OCI-LY1 (cell line): ENCODE results near the gene PRR9.

Experiments used
- EZH2 ChIP-seq: fragments of 200-600 bp; sonication (generic), shearing (Covaris generic); IDR thresholded peaks from 2 replicates; pipeline ENCODE4 v1.8.0; 2017; ENCODE audit warnings: borderline replicate concordance, mixed run types, mild to moderate bottlenecking, antibody characterized with exemption, low read length, moderate library complexity, mixed read lengths
- TF ChIP-seq, protein P1 (sequence below): fragments of 200-600 bp; sonication (generic), shearing (Covaris generic); IDR thresholded peaks from 2 replicates; pipeline ENCODE4 v1.5.1; 2017; ENCODE audit warnings: mild to moderate bottlenecking, antibody characterized with exemption, low read length, moderate library complexity, mixed read lengths

GRCh38 chr1:153251988-153252387, 34.6 kb downstream of the PRR9 start:
- TF ChIP-seq, protein P1, sequence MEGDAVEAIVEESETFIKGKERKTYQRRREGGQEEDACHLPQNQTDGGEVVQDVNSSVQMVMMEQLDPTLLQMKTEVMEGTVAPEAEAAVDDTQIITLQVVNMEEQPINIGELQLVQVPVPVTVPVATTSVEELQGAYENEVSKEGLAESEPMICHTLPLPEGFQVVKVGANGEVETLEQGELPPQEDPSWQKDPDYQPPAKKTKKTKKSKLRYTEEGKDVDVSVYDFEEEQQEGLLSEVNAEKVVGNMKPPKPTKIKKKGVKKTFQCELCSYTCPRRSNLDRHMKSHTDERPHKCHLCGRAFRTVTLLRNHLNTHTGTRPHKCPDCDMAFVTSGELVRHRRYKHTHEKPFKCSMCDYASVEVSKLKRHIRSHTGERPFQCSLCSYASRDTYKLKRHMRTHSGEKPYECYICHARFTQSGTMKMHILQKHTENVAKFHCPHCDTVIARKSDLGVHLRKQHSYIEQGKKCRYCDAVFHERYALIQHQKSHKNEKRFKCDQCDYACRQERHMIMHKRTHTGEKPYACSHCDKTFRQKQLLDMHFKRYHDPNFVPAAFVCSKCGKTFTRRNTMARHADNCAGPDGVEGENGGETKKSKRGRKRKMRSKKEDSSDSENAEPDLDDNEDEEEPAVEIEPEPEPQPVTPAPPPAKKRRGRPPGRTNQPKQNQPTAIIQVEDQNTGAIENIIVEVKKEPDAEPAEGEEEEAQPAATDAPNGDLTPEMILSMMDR = no peak
- no peak for TF ChIP-seq EZH2
